OCI-LY7 (cell line): Measurements from ENCODE around the gene METTL26.

Experiments
- CTCF ChIP-seq: fragments of 200-600 bp; sonication (generic); conservative IDR thresholded peaks from 2 replicates; pipeline ENCODE4 v1.5.1; 2014; ENCODE audit warnings: mild to moderate bottlenecking, antibody characterized with exemption, low read length, moderate library complexity, mixed read lengths
- EZH2phosphoT487 ChIP-seq: fragments of 200-600 bp; sonication (generic); IDR thresholded peaks from 2 replicates; pipeline ENCODE4 v1.6.1; 2018; ENCODE audit warnings: low read depth, borderline replicate concordance, mild to moderate bottlenecking, mixed run types, antibody characterized with exemption, low read length, moderate library complexity, mixed read lengths

GRCh38 chr16:642189-643049 is 6.3 kb upstream of the METTL26 start:
- TF ChIP-seq CTCF = no peak
- TF ChIP-seq EZH2phosphoT487 = no peak
